Measurements from ENCODE around the gene EVL. TPM values are rescaled to one million over a fixed set of nuclear protein-coding genes. Genes with fewer than 3 reads are reported as not detected.

The EVL gene
- total RNA-seq, 1 donor from 2014 or later, result 159 TPM

DNA sequence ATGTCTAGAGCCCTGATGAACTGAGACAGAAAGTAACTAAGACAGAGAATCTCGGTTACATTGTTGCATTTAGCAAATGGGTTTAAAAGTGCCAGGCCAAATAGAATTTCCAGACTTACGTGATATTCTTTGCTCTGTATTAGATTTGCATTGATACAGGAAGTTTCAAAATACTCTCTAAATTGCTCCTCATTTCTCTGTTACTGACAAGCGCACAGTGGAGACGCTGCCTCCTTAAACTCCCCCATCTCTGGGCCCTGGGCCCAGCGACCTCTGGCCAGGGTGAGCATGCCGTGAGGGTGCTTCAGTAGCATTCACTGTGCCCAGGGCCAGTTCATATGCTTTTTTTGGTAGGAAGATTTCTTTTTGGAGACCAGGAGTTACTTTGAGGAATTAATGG lies 22.9 kb upstream of the EVL start:
- Mint-ChIP-seq H3K9me3 (no peaks in the 10 kb centered on the region), H3K4me3 (no peak overlapping the region), H3K4me1 (ENCODE audit: unreplicated experiment) (peaks cover 38% of the 10 kb centered on the region), H3K27me3 (no peaks in the 10 kb centered on the region), H3K27ac (no peak overlapping the region), H3K36me3 (peaks cover 4% of the 10 kb centered on the region)
- no peak for DNase-seq (ENCODE audit: extremely low spot score, unreplicated experiment)
- no peak for TF ChIP-seq CTCF (conservative IDR thresholded peaks at IDR 0.05)

DNA sequence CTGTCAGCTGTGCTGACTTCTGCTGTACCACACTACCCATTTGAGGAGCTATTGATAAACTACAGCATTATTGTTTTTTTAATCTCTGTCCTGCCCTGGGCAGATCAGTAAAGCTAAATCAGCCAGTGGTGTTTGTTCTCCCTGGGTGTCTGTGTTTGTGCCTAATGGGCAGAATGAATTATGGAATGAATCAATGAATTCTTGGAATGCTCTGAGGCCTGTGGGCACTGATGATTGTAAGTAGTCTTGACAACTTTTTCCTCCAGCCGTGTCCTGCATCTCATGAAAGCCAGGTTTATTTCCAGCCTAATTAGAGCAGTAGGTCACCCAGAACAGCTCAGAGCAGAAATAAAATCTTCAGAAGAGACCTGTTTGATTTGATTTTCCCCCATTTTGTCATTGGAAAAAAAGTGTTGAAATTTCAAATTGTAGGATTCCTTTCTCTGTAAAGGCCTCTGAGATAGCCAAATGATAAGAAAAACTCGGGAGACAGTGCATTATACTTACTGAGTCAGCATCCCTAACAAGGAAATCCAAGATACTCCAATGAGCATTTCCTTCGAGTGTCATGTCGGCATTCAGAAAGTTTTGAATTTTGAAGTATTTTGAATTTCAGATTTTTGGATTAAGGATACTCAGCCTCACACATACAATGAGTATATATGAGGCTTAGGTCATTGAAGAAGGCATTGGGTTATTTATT lies 19.4 kb upstream of the EVL start:
- Mint-ChIP-seq H3K4me1 (ENCODE audit: unreplicated experiment) (peaks cover 29% of the 10 kb centered on the region), H3K27ac (peak overlapping the region; percentile 6), H3K27me3 (no peaks in the 10 kb centered on the region), H3K4me3 (no peak overlapping the region), H3K36me3 (peaks cover 4% of the 10 kb centered on the region), H3K9me3 (peaks cover 6% of the 10 kb centered on the region)
- no peak for DNase-seq (ENCODE audit: extremely low spot score, unreplicated experiment)
- TF ChIP-seq CTCF (conservative IDR thresholded peaks at IDR 0.05), result no peak

- peaks cover 6% of the 10 kb centered on the region for H3K9me3 Mint-ChIP-seq
- no peak for DNase-seq (ENCODE audit: extremely low spot score, unreplicated experiment)
- peaks cover 13% of the 10 kb centered on the region for H3K36me3 Mint-ChIP-seq
- TF ChIP-seq CTCF (conservative IDR thresholded peaks at IDR 0.05), result no peak
- H3K27ac Mint-ChIP-seq, result no peak overlapping the region
- no peak overlapping the region for H3K4me3 Mint-ChIP-seq
- H3K4me1 Mint-ChIP-seq (ENCODE audit: unreplicated experiment), result peaks cover 31% of the 10 kb centered on the region
- no peaks in the 10 kb centered on the region for H3K27me3 Mint-ChIP-seq
These were observed 17.6 kb upstream of the EVL start for GRCh38 chr14:100047600-100047999.

DNA sequence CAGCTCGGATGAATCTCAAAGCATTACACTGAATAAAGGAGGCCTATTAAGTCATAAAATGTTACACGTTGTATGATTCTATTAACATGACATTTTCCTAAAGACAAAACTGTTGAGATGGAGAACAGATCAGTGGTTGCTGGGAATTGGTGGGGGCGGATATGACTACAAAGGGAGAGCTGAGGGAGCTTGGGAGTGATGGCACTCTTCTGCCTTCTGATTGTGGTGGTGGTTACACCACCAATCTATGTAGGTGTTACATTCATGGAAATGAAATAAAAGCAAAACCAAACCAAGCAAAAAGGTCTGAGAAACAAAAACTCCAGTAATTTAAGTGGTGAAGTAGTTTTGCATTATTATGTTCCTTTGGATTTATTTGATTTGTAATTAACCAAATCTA lies 16.4 kb upstream of the EVL start:
- TF ChIP-seq CTCF (conservative IDR thresholded peaks at IDR 0.05), result no peak
- H3K9me3 Mint-ChIP-seq, result peaks cover 6% of the 10 kb centered on the region
- H3K36me3 Mint-ChIP-seq, result peaks cover 13% of the 10 kb centered on the region
- H3K27me3 Mint-ChIP-seq, result no peaks in the 10 kb centered on the region
- peaks cover 28% of the 10 kb centered on the region for H3K4me1 Mint-ChIP-seq (ENCODE audit: unreplicated experiment)
- H3K27ac Mint-ChIP-seq, result no peak overlapping the region
- DNase-seq (ENCODE audit: extremely low spot score, unreplicated experiment), result no peak
- H3K4me3 Mint-ChIP-seq, result no peak overlapping the region

DNA sequence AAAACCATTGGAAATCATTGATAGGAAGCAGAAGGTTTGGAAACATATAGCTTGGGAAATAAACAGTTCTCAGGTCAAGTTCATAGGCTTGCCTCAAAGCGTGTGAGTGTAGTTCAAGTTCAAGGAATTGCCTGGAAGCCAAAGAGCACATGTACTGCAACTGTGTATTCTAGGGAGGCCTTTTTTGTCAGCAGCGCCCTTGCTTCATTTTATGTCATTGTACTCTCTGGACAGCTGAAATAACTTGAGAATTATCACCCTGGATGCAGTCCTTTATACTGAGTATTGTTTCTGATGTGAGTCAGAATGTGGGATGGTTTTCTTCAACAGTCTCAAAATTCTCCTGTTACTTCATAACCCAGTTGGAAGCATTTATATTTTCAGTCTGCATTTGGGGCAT lies 16.0 kb upstream of the EVL start:
- DNase-seq (ENCODE audit: extremely low spot score, unreplicated experiment), result no peak
- peaks cover 13% of the 10 kb centered on the region for H3K36me3 Mint-ChIP-seq
- no peak for TF ChIP-seq CTCF (conservative IDR thresholded peaks at IDR 0.05)
- H3K27me3 Mint-ChIP-seq, result no peaks in the 10 kb centered on the region
- H3K4me1 Mint-ChIP-seq (ENCODE audit: unreplicated experiment), result peaks cover 28% of the 10 kb centered on the region
- H3K9me3 Mint-ChIP-seq, result peaks cover 6% of the 10 kb centered on the region
- no peak overlapping the region for H3K4me3 Mint-ChIP-seq
- no peak overlapping the region for H3K27ac Mint-ChIP-seq

All from type B pancreatic cell (in vitro differentiated cells).